Endothelial cell of umbilical vein (primary cell): ENCODE measurements around the gene CRIM1. TPM values are rescaled to one million over a fixed set of nuclear protein-coding genes. Genes with fewer than 3 reads are reported as not detected.
A peak's percentile ranks its signal among the peaks of the same experiment; 100 is the strongest.

Experiments used
- BruUV-seq: library from RNA; stranded (reverse); fragments of 400-500 nt; replicated peaks from 2 replicates; lab custom pipeline; 2021; lab: Mats Ljungman, UMichigan
- CTCF ChIA-PET: fragments of 300-600, 350-600 bp; sonication (Branson Sonifier 250); formaldehyde crosslinking; loops from one replicate; lab custom pipeline; 2021; ENCODE audit warnings: antibody characterized with exemption, inconsistent platforms; lab: Charles Lee
- POLR2A ChIA-PET: fragments of 300-600, 350-600 bp; sonication (Branson Sonifier 250); formaldehyde crosslinking; loops from one replicate; lab custom pipeline; 2021; ENCODE audit warnings: antibody characterized with exemption, inconsistent platforms; lab: Charles Lee
- DNase-seq: peaks from one replicate; pipeline ENCODE4 v3.0.0-alpha.2; 2011; ENCODE audit warnings: low read depth, low spot score
- FAIRE-seq: peaks from 2 replicates; lab custom pipeline; 2011; peaks lifted over from hg19 to GRCh38; lab: Jason Lieb, UNC
- H2AFZ ChIP-seq: 2 replicates; pipeline ENCODE4 v1.6.0; 2012; ENCODE audit warnings: low read depth, low read length, control low read depth, inconsistent platforms
- H3K27ac ChIP-seq: 2 replicates; pipeline ENCODE4 v1.5.1; 2011; ENCODE audit warnings: low read depth, mild to moderate bottlenecking, control low read depth, low read length, moderate library complexity; ENCODE audit not compliant: insufficient read depth
- H3K27me3 ChIP-seq, 2 experiments: 2 replicates each; pipeline versions ENCODE4 v1.6.0 to v1.6.1; 2011; ENCODE audit warnings: low read length in 2 of 2, mixed read lengths in 1 of 2; ENCODE audit not compliant: control insufficient read depth in 2 of 2, insufficient read depth in 2 of 2
- H3K36me3 ChIP-seq, 2 experiments: 2 replicates in 1 of 2; 3 replicates in 1 of 2; pipeline ENCODE4 v1.5.1; 2011; ENCODE audit warnings: low read length in 2 of 2, mild to moderate bottlenecking in 1 of 2, moderate library complexity in 1 of 2; ENCODE audit not compliant: control insufficient read depth in 2 of 2, insufficient read depth in 2 of 2; ENCODE audit errors: extremely low read depth in 1 of 2
- H3K4me1 ChIP-seq: 3 replicates; pipeline ENCODE4 v1.5.1; 2011; ENCODE audit warnings: mild to moderate bottlenecking, low read length; ENCODE audit not compliant: control insufficient read depth, insufficient read depth; ENCODE audit errors: extremely low read depth
- H3K4me2 ChIP-seq: 2 replicates; pipeline ENCODE4 v1.6.1; 2011; ENCODE audit warnings: low read length, control low read depth, mixed read lengths; ENCODE audit not compliant: insufficient read depth
- H3K4me3 ChIP-seq, 3 experiments: fragments of 200-600 bp in 1 of 3; sonication (generic), shearing (Covaris generic) in 1 of 3; replicated peaks in 1 of 3; 2 replicates each; pipeline ENCODE4 v1.5.1; 2011 to 2016; ENCODE audit warnings: control low read depth in 3 of 3, low read length in 3 of 3, mild to moderate bottlenecking in 2 of 3, inconsistent platforms in 1 of 3, low read depth in 1 of 3, moderate library complexity in 1 of 3; ENCODE audit not compliant: insufficient read depth in 1 of 3
- H3K79me2 ChIP-seq: 2 replicates; pipeline ENCODE4 v1.6.0; 2012; ENCODE audit warnings: low read length, inconsistent platforms; ENCODE audit not compliant: control insufficient read depth, insufficient read depth
- H3K9ac ChIP-seq: replicated peaks from 2 replicates; pipeline ENCODE3; 2011; ENCODE audit warnings: low read length, control low read depth; ENCODE audit not compliant: insufficient read depth; ENCODE audit errors: extremely low read depth
- H3K9me1 ChIP-seq: replicated peaks from 3 replicates; pipeline ENCODE4 v1.6.0; 2011; ENCODE audit warnings: mild to moderate bottlenecking, low read length; ENCODE audit not compliant: control insufficient read depth, insufficient read depth; ENCODE audit errors: extremely low read depth
- H3K9me3 ChIP-seq: replicated peaks from 2 replicates; pipeline ENCODE4 v1.5.1; 2012; ENCODE audit warnings: low read length, inconsistent platforms; ENCODE audit not compliant: control insufficient read depth, insufficient read depth
- H4K20me1 ChIP-seq: replicated peaks from 2 replicates; pipeline ENCODE3; 2011; ENCODE audit warnings: mild to moderate bottlenecking, low read length; ENCODE audit not compliant: control insufficient read depth, insufficient read depth; ENCODE audit errors: extremely low read depth
- FOS ChIP-seq: IDR thresholded peaks from 2 replicates; pipeline ENCODE4 v1.6.1; 2011; ENCODE audit warnings: mild to moderate bottlenecking, low read length, moderate library complexity, borderline replicate concordance; ENCODE audit not compliant: insufficient read depth
- MYC ChIP-seq: IDR thresholded peaks from one replicate; pipeline ENCODE4 v1.6.1; 2011; ENCODE audit warnings: mild to moderate bottlenecking, low read depth, low read length
- POLR2A ChIP-seq: IDR thresholded peaks from 2 replicates; pipeline ENCODE4 v1.6.1; 2012; ENCODE audit warnings: low read depth, mild to moderate bottlenecking, control low read depth, low read length
- dilution Hi-C: fragments of 300-500 bp; cut with MboI; formaldehyde crosslinking; loops from one replicate; pipeline ENCODE4 v1.15.0; 2019; ENCODE audit warnings: low sequenced_read_pairs; ENCODE audit not compliant: extremely low pct_ligation_motif_present
- intact Hi-C: fragments of 100-400 bp; cut with micrococcal nuclease; formaldehyde crosslinking; loops from one replicate; pipeline ENCODE4 v1.10.0; 2022
- polyA plus RNA-seq, 4 experiments: library from polyadenylated mRNA; depleted of rRNA in 3 of 4; stranded (reverse) in 3 of 4; unstranded in 1 of 4; fragments of >200 nt; gene quantifications; 2 replicates each; pipeline versions ENCODE4 v1.2.1 to v1.2.3, GENCODE V29; 2011 to 2012; ENCODE audit warnings: missing spikeins in 1 of 4
- total RNA-seq: library from RNA; stranded (reverse); gene quantifications from 2 replicates; pipeline ENCODE4 v1.2.3, GENCODE V29; 2021
- TF ChIP-seq, protein P1 (sequence below), 2 donors: IDR thresholded peaks; 1 replicate in 1 of 2; 2 replicates in 1 of 2; pipeline ENCODE4 v1.5.1; 2011; ENCODE audit warnings: low read length in 2 of 2, mild to moderate bottlenecking in 2 of 2, moderate library complexity in 2 of 2, control low read depth in 1 of 2, inconsistent platforms in 1 of 2, low read depth in 1 of 2; ENCODE audit not compliant: insufficient read depth in 1 of 2; ENCODE audit errors: extremely low read depth in 1 of 2
- TF ChIP-seq, protein P2 (sequence below): IDR thresholded peaks from 2 replicates; pipeline ENCODE4 v1.6.1; 2011; ENCODE audit not compliant: insufficient read depth, insufficient read length

The CRIM1 gene
- total and polyA plus RNA-seq, 2 donors (not counting 3 experiments of a cell fraction or from before 2014, with no cell fraction given) = 422 to 649 TPM

DNA sequence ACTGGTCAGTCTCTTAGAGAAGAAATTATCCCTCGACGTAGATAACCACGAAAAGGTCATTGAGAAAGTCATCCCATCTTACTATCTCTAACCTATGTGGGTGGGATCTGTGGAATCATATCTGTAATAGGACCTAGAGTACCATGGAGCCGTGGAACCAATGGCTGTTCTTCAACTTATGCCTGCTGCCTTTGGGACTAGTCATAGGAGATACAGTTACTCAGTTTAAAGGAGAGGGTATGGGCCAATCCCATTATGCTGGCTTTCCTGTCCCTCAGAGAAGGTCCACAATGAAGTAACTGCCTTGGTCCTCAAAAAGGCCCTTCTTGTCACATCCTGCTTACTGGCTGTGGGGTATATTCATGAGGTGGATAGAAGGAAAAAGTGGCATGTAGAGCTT lies 164.9 kb downstream of the CRIM1 start:
- POLR2A ChIA-PET = no interaction called here
- peaks cover 42 to 54% of the 10 kb centered on the region in 2 experiments for H3K36me3 ChIP-seq
- intact Hi-C loops = no loop called here

DNA sequence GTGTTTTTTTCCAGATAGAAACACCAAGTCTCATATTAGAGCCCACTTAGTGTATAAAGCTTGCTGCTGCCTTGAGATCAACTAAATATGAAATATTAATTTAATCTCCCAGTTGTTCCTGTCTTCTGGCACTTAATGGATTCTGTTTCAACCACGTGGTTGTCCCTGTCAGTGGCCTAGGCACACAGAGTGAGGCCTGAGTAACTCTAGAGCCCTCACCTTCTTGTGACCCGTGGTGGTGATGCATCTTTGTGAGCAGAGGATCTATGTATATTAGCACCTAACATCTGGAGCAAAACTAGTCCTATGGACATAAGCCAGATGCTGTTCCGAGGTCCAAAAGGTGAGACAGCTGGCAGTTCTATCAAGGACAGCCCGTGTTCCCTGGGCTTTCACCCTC lies 167.6 kb downstream of the CRIM1 start:
- intact Hi-C loops (no loop called here), dilution Hi-C loops (loop anchor here (25.0 kb wide), 1 partner anchor 139 kb away; no protein-coding TSS in a partner anchor)
- no peak overlapping the region for H3K4me3 ChIP-seq
- H3K27ac ChIP-seq = no peak overlapping the region
- TF ChIP-seq MYC (no peak), POLR2A (peak; percentile 22)
- H3K36me3 ChIP-seq = peaks cover 32 to 45% of the 10 kb centered on the region in 2 experiments
- ChIA-PET CTCF (interaction anchor here (0.6 to 1.4 kb wide), 3 partner anchors 145 to 170 kb away, joined by 3 to 6 read pairs (median 3); no protein-coding TSS in a partner anchor), POLR2A (no interaction called here)
- no peaks in the 10 kb centered on the region for H3K9me3 ChIP-seq
- H3K79me2 ChIP-seq = peaks cover 35% of the 10 kb centered on the region
- H3K4me2 ChIP-seq = no peak overlapping the region
- no peaks in the 10 kb centered on the region for H4K20me1 ChIP-seq
- FAIRE-seq = no peak
- no peaks in the 10 kb centered on the region for H3K27me3 ChIP-seq
- H3K9me1 ChIP-seq = no peaks in the 10 kb centered on the region
- BruUV-seq = no TSS peak
- no peak overlapping the region for H2AFZ ChIP-seq
- H3K4me1 ChIP-seq = peaks cover 18% of the 10 kb centered on the region
- DNase-seq = no peak
- H3K9ac ChIP-seq = no peak overlapping the region

More for the DNA sequence above, 164.9 kb downstream of the CRIM1 start:
- dilution Hi-C loops = loop anchor here (25.0 kb wide), 1 partner anchor 142 kb away; no protein-coding TSS in a partner anchor
- no peak overlapping the region for H3K27ac ChIP-seq
- no TSS peak for BruUV-seq
- no peaks in the 10 kb centered on the region for H3K9me3 ChIP-seq
- no peaks in the 10 kb centered on the region for H3K9me1 ChIP-seq
- peaks cover 18% of the 10 kb centered on the region for H3K4me1 ChIP-seq
- CTCF ChIA-PET = interaction anchor here (1.2 kb wide), 1 partner anchor 25 kb away, joined by 3 read pairs; no protein-coding TSS in a partner anchor
- H2AFZ ChIP-seq = no peak overlapping the region
- no peak overlapping the region for H3K9ac ChIP-seq
- no peak for FAIRE-seq
- H3K27me3 ChIP-seq = no peaks in the 10 kb centered on the region
- H3K4me2 ChIP-seq = no peak overlapping the region
- H4K20me1 ChIP-seq = no peaks in the 10 kb centered on the region
- H3K79me2 ChIP-seq = peaks cover 38% of the 10 kb centered on the region
- no peak for TF ChIP-seq FOS
- TF ChIP-seq, protein P1, sequence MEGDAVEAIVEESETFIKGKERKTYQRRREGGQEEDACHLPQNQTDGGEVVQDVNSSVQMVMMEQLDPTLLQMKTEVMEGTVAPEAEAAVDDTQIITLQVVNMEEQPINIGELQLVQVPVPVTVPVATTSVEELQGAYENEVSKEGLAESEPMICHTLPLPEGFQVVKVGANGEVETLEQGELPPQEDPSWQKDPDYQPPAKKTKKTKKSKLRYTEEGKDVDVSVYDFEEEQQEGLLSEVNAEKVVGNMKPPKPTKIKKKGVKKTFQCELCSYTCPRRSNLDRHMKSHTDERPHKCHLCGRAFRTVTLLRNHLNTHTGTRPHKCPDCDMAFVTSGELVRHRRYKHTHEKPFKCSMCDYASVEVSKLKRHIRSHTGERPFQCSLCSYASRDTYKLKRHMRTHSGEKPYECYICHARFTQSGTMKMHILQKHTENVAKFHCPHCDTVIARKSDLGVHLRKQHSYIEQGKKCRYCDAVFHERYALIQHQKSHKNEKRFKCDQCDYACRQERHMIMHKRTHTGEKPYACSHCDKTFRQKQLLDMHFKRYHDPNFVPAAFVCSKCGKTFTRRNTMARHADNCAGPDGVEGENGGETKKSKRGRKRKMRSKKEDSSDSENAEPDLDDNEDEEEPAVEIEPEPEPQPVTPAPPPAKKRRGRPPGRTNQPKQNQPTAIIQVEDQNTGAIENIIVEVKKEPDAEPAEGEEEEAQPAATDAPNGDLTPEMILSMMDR (IDR thresholded peaks at IDR 0.05; ENCODE audit: extremely low read depth in 1 of 2, insufficient read depth in 1 of 2, low read depth in 1 of 2, low read length in 2 of 2) = no peak
- TF ChIP-seq, protein P2, sequence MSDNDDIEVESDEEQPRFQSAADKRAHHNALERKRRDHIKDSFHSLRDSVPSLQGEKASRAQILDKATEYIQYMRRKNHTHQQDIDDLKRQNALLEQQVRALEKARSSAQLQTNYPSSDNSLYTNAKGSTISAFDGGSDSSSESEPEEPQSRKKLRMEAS = no peak
- no peak overlapping the region for H3K4me3 ChIP-seq
- DNase-seq = no peak
